Activated T-helper 2 cell treated with anti-CD3 and anti-CD28 coated beads, Interferon-gamma antibody, Interleukin-2, Interleukin-4, amounts not matched to agents 10 μg/mL and 5 μg/mL and 100 μg/mL, durations not matched to agents 14 hours and 24 hours and 36 hours (primary cell): Measurements from ENCODE around the gene ZNF423. TPM values are rescaled to one million over a fixed set of nuclear protein-coding genes. Genes with fewer than 3 reads are reported as not detected.

Experiments used
- DNase-seq: peaks from one replicate; pipeline ENCODE4 v3.0.0; 2021; ENCODE audit warnings: low spot score
- H3K27ac Mint-ChIP-seq: one replicate; pipeline ENCODE4 v1.8.0; 2021; ENCODE audit warnings: mixed read lengths
- H3K27me3 Mint-ChIP-seq: one replicate; pipeline ENCODE4 v1.8.0; 2021; ENCODE audit warnings: low read depth, mixed read lengths
- H3K36me3 Mint-ChIP-seq: one replicate; pipeline ENCODE4 v1.8.0; 2021; ENCODE audit warnings: low read depth, mixed read lengths
- H3K4me1 Mint-ChIP-seq: one replicate; pipeline ENCODE4 v1.8.0; 2021; ENCODE audit warnings: low read depth, mixed read lengths
- H3K4me3 Mint-ChIP-seq: one replicate; pipeline ENCODE4 v1.8.0; 2021; ENCODE audit warnings: low read depth, mild to moderate bottlenecking, moderate library complexity, mixed read lengths
- H3K9me3 Mint-ChIP-seq: one replicate; pipeline ENCODE4 v1.8.0; 2021; ENCODE audit warnings: mixed read lengths
- intact Hi-C: fragments of 100-400 bp; cut with micrococcal nuclease; formaldehyde crosslinking; loops from one replicate; pipeline ENCODE4 v1.15.1; 2023
- total RNA-seq: library from RNA; stranded (reverse); gene quantifications from 2 replicates; pipeline ENCODE4 v1.2.3, GENCODE V29; 2022

Gene ZNF423
- total RNA-seq, 1 donor from 2014 or later = not detected

- no peaks in the 10 kb centered on the region for H3K27me3 Mint-ChIP-seq
- intact Hi-C loops = no loop called here
- no peak for DNase-seq
- no peak overlapping the region for H3K27ac Mint-ChIP-seq
- H3K9me3 Mint-ChIP-seq = no peaks in the 10 kb centered on the region
- no peak overlapping the region for H3K4me3 Mint-ChIP-seq
- no peaks in the 10 kb centered on the region for H3K4me1 Mint-ChIP-seq
- H3K36me3 Mint-ChIP-seq = no peaks in the 10 kb centered on the region
Measured at GRCh38 chr16:49670627-49671026, 185.3 kb downstream of the ZNF423 start.

GRCh38 chr16:49665482-49666230, 190.3 kb downstream of the ZNF423 start:
- intact Hi-C loops = no loop called here
- H3K27ac Mint-ChIP-seq = no peak overlapping the region
- H3K9me3 Mint-ChIP-seq = no peaks in the 10 kb centered on the region
- no peaks in the 10 kb centered on the region for H3K27me3 Mint-ChIP-seq
- H3K4me3 Mint-ChIP-seq = no peak overlapping the region
- no peaks in the 10 kb centered on the region for H3K4me1 Mint-ChIP-seq
- DNase-seq = no peak
- no peaks in the 10 kb centered on the region for H3K36me3 Mint-ChIP-seq

DNA sequence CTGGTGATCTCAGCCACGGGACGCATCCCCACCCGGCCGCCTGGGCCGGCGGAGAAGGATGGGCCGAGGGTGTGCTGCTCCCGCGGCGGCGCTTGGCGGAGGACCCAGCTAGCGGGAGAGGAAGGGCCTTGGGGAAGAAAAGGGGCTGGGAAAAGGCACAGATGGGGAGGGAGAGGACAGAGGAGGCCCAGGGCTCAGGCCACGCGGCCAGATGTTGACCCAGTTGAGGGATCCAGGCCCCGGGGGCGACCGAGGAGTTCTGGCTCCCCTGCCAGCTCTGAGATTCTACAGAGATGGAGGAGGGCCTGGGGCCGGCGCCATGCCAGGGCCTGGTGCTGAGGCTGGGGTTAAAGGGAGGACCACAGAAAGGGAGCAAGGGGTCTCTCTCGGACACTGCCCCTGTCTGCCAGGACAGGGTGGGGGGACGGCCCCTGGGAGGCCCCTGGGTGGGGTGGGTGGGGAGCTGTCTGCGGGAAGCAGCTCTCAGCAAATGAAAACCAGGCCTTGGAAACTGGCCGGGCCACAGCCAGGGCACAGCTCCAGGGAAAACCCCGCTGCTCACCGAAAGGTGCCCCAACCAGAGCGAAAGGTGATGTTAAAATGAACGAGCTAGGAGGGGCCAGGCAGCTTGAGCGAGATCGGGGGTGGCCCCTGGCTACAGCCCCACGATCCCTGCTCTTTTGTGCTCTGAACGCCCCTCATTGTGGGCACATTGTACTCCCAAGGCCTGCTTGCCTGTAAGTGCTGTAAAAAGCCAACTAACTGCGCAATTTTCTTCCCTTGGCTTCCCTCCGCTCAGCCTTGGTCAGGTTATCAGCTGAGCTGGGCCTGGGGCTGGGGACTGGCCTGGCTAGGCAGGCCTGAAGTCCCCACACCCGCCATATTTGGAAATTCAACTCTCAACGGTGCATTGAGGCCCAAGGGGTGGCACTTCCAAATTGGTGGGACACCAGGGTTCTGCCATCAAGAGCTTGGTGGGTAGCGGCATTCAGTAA, 191.4 kb downstream of the ZNF423 start:
- Mint-ChIP-seq H3K4me3 (no peak overlapping the region), H3K9me3 (no peaks in the 10 kb centered on the region), H3K27ac (no peak overlapping the region), H3K36me3 (no peaks in the 10 kb centered on the region), H3K27me3 (no peaks in the 10 kb centered on the region), H3K4me1 (no peaks in the 10 kb centered on the region)
- intact Hi-C loops = no loop called here
- no peak for DNase-seq

DNA sequence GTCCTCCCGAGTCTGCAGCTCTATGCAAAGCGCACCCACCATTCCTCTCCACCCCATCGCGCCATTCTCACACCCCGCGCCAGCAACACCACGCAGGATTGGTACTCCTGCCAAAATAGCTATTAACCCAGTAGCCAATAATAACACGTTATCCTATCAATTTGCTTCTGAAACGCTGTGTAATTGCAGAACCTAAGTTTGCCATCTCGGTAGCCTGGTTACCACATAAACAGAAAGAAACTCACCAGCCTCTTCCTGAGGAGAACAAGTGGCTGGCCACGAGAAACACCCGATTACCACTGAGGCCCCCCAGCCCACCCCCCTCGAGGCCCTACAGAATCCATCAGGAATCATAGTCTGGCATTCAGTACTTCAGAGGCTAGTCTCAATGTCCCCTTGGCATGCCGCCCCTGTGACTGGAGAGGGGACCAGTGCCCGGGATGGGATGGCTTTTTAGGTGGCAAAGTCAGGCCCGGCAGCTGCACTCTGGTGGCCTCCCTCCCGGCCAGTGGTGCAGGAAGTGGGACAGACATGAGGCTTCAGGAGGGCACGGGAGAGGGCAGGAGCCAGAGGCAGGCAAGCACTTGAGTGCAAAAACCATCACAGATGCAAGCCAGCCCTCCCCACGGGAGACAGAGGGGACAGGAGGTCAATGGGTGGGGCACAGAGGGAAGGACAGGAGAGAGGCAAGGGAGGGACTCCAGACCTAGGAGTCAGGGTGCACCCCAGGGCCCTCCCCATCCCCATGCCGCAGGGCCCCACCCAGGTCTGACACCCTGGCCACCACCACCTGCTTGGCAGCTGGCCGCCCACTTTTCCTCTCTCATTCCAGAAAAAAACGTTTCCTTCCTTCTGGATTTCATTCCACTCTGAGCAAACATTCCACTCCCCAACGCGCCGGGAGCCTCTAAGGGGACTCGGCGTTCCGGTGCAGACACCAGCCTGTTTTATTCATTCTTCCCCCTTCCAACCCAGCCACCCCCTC, 192.5 kb downstream of the ZNF423 start:
- intact Hi-C loops = no loop called here
- Mint-ChIP-seq H3K4me1 (no peaks in the 10 kb centered on the region), H3K9me3 (no peaks in the 10 kb centered on the region), H3K36me3 (no peaks in the 10 kb centered on the region), H3K27ac (no peak overlapping the region), H3K4me3 (no peak overlapping the region), H3K27me3 (no peaks in the 10 kb centered on the region)
- DNase-seq = no peak

DNA sequence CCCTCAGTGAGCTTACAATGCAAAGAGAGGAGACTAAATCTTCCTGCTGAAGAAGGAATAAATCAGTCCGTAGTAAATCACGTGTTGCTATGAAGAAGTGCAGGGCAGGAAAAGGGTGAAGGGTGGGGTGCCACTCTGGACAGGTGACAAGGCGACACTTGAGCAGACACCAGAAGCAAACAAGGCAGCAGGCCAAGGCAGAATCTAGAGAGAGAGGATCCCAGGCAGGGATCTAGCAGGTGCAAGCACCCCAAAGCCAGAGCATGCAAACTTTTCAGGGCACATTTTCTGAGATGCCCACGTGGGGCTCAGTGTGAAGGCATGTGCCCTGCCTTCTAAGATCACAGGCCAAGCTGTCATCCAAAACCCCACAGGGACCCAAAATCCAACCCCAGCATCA, 193.3 kb downstream of the ZNF423 start:
- Mint-ChIP-seq H3K4me3 (no peak overlapping the region), H3K36me3 (no peaks in the 10 kb centered on the region), H3K9me3 (no peaks in the 10 kb centered on the region), H3K27me3 (no peaks in the 10 kb centered on the region), H3K27ac (no peak overlapping the region), H3K4me1 (no peaks in the 10 kb centered on the region)
- intact Hi-C loops = no loop called here
- no peak for DNase-seq

GRCh38 chr16:49661465-49662187, 194.3 kb downstream of the ZNF423 start:
- H3K4me1 Mint-ChIP-seq = no peaks in the 10 kb centered on the region
- no peak overlapping the region for H3K27ac Mint-ChIP-seq
- no peaks in the 10 kb centered on the region for H3K36me3 Mint-ChIP-seq
- H3K4me3 Mint-ChIP-seq = no peak overlapping the region
- H3K27me3 Mint-ChIP-seq = no peaks in the 10 kb centered on the region
- H3K9me3 Mint-ChIP-seq = no peaks in the 10 kb centered on the region
- no peak for DNase-seq
- intact Hi-C loops = no loop called here

DNA sequence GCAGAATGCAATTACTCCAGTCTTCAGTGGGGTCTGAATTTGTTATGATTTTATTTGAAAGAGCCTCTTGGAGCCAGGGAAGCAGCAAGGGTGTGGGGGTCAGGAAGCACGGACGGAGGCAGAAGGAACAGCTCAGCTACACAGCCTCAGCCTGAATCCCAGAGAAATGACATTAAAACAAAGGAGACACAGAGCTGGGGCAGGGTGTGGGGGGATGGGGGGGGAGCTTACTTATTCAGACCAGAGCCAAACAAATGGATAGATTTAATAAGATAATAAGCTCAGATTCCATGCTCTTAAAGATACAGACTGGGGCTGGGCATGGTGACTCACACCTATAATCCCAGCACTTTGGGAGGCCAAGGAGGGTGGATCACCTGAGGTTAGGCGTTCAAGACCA, 195.3 kb downstream of the ZNF423 start:
- no peak overlapping the region for H3K4me3 Mint-ChIP-seq
- H3K9me3 Mint-ChIP-seq = no peaks in the 10 kb centered on the region
- intact Hi-C loops = no loop called here
- H3K4me1 Mint-ChIP-seq = no peaks in the 10 kb centered on the region
- H3K27me3 Mint-ChIP-seq = no peaks in the 10 kb centered on the region
- no peaks in the 10 kb centered on the region for H3K36me3 Mint-ChIP-seq
- no peak for DNase-seq
- H3K27ac Mint-ChIP-seq = no peak overlapping the region

DNA sequence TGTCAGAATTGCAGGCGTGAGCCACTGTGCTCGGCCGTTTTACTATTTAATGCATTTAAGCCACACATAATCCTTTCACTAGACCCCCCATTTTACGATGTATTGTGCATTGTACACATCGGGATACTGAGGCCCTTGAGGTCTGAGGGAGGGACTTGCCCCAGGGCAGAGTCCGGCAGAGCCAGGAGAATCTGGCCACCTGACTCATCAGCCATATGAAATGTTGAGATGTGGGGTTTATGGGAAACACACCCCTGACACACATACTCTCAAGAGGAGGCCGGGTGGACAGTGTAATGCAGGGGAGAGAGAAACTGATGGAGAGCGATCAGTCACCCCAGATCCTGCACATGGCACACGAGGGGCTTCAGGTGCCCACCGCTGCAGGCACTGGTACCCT, 196.6 kb downstream of the ZNF423 start:
- no peaks in the 10 kb centered on the region for H3K27me3 Mint-ChIP-seq
- intact Hi-C loops = no loop called here
- H3K9me3 Mint-ChIP-seq = no peaks in the 10 kb centered on the region
- H3K27ac Mint-ChIP-seq = no peak overlapping the region
- DNase-seq = no peak
- H3K4me3 Mint-ChIP-seq = no peak overlapping the region
- H3K36me3 Mint-ChIP-seq = no peaks in the 10 kb centered on the region
- H3K4me1 Mint-ChIP-seq = no peaks in the 10 kb centered on the region

DNA sequence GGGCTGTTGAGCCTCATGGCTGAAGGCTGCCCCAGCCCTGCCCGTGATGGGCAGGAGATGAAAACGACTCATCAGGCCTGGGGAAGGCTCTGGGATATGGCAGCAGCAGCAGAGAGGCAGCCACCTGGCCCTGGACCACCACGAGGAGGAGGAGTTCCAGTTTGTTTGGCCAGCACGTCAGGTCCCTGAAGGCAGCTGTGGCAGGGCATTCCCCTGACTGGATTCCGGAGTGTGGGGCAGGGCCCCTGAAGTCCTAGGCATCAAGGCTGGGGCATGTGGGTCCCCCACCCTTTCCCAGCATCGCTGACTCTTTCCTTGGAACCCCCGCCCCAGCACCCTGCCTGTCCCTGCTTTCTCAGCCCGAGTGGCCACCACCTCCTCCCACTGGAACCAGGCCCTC, 197.4 kb downstream of the ZNF423 start:
- DNase-seq = no peak
- no peaks in the 10 kb centered on the region for H3K9me3 Mint-ChIP-seq
- intact Hi-C loops = no loop called here
- no peaks in the 10 kb centered on the region for H3K4me1 Mint-ChIP-seq
- no peak overlapping the region for H3K4me3 Mint-ChIP-seq
- no peaks in the 10 kb centered on the region for H3K27me3 Mint-ChIP-seq
- no peak overlapping the region for H3K27ac Mint-ChIP-seq
- H3K36me3 Mint-ChIP-seq = no peaks in the 10 kb centered on the region

DNA sequence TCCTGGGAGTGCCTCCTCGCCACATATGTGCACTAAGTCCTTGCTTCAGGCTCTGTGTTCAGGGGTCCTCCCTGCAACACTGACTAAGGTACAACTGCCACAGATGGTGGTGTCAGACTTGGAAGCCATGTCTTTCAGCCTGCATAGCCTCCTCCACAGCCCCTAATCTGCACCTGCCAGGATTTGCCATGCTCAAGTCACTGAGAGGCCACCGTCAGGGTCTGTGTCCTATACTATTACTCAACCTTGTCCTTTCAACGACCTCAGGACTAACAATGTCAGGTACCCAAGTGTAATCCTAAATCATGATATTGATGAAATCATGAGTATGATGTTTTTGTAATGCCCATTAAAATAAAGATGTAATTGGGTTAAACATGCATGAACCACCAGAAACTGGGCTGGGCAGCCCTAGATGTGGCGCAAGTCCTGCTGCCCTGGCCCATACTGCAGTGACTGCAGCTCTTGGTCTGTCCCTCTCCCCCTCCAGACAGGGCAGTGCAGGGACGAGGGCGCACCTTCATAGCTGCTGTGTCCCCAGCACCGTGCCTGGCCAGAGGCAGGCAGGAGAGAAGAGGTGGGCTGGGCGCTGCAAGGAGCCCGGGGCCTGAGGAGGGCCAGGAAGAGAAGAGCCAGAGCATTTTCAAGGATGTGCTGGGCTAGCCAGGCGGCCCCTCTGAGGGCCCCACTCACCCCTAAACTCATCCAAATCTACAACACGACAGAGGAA, 198.0 kb downstream of the ZNF423 start:
- H3K27ac Mint-ChIP-seq = no peak overlapping the region
- intact Hi-C loops = no loop called here
- H3K9me3 Mint-ChIP-seq = no peaks in the 10 kb centered on the region
- H3K27me3 Mint-ChIP-seq = no peaks in the 10 kb centered on the region
- no peaks in the 10 kb centered on the region for H3K36me3 Mint-ChIP-seq
- no peaks in the 10 kb centered on the region for H3K4me1 Mint-ChIP-seq
- no peak for DNase-seq
- no peak overlapping the region for H3K4me3 Mint-ChIP-seq

- no peaks in the 10 kb centered on the region for H3K36me3 Mint-ChIP-seq
- H3K27me3 Mint-ChIP-seq = no peaks in the 10 kb centered on the region
- no peak overlapping the region for H3K27ac Mint-ChIP-seq
- H3K9me3 Mint-ChIP-seq = no peaks in the 10 kb centered on the region
- no peak overlapping the region for H3K4me3 Mint-ChIP-seq
- no peaks in the 10 kb centered on the region for H3K4me1 Mint-ChIP-seq
- DNase-seq = no peak
- intact Hi-C loops = no loop called here
Measured at GRCh38 chr16:49654425-49654824, 201.5 kb downstream of the ZNF423 start.
